MM.1S (cell line): ENCODE measurements around the gene MDH2.

Experiments
- CTCF ChIP-seq: fragments of 300-600 bp; sonication (generic); IDR thresholded peaks from 2 replicates; pipeline ENCODE4 v1.5.1; 2016; ENCODE audit warnings: antibody characterized with exemption, low read length, mixed read lengths
- EZH2 ChIP-seq: fragments of 300-600 bp; sonication (generic); optimal IDR thresholded peaks from 2 replicates; pipeline ENCODE3; 2017; ENCODE audit warnings: low read depth, mild to moderate bottlenecking, antibody characterized with exemption, low read length, mixed read lengths
- EZH2phosphoT487 ChIP-seq: fragments of 300-600 bp; sonication (generic); IDR thresholded peaks from 2 replicates; pipeline ENCODE4 v1.6.1; 2018; ENCODE audit warnings: antibody characterized with exemption, low read length

- TF ChIP-seq CTCF (no peak), EZH2 (no peak), EZH2phosphoT487 (no peak)
These were observed 3.5 kb upstream of the MDH2 start for GRCh38 chr7:76044375-76044865.
